ENCODE results near the gene BGN.

GRCh38 chrX:153504445-153505016 lies 9.8 kb downstream of the BGN start:
- no peak for TF ChIP-seq CTCF (IDR thresholded peaks at IDR 0.05)
- no peak for TF ChIP-seq POLR2AphosphoS5 (IDR thresholded peaks at IDR 0.05; ENCODE audit: low read depth, low read length)
- no peak for TF ChIP-seq TCF7L2 (IDR thresholded peaks at IDR 0.05; ENCODE audit: low read depth, low read length)

Data from Panc1 (cell line).